Mesodermal cell (in vitro differentiated cells): Measurements from ENCODE around the gene CCNG1. TPM values are rescaled to one million over a fixed set of nuclear protein-coding genes. Genes with fewer than 3 reads are reported as not detected.
"Not testable (repeated sequence)": the region's sequence is repeated elsewhere in the genome, so short reads cannot be mapped to it uniquely, and the experiment has no call there.

ENCODE experiments used
- H3K27ac ChIP-seq: 2 replicates; pipeline ENCODE4 v1.7.0; 2013; ENCODE audit warnings: mild to moderate bottlenecking, low read depth, low read length, moderate library complexity; ENCODE audit not compliant: severe bottlenecking
- H3K36me3 ChIP-seq: 2 replicates; pipeline ENCODE4 v1.7.1; 2013; ENCODE audit warnings: mild to moderate bottlenecking, low read length, moderate library complexity; ENCODE audit not compliant: control insufficient read depth, insufficient read depth
- H3K4me1 ChIP-seq: one replicate; pipeline ENCODE4 v1.7.1; 2013; ENCODE audit warnings: mild to moderate bottlenecking, low read length; ENCODE audit not compliant: insufficient read depth, control insufficient read depth, poor library complexity, severe bottlenecking
- H3K4me3 ChIP-seq: 2 replicates; pipeline ENCODE4 v1.7.0; 2013; ENCODE audit warnings: low read length, control low read depth, mild to moderate bottlenecking; ENCODE audit not compliant: insufficient read depth, poor library complexity, severe bottlenecking; ENCODE audit errors: extremely low read depth
- H3K9me3 ChIP-seq: 2 replicates; pipeline ENCODE4 v1.7.1; 2013; ENCODE audit warnings: mild to moderate bottlenecking, low read length, moderate library complexity; ENCODE audit not compliant: control insufficient read depth
- WGBS, 2 experiments: methylation state at CpG; one replicate each; pipeline ENCODE4 v1.1.5; 2013; ENCODE audit warnings: missing lambda C conversion rate in 2 of 2; ENCODE audit not compliant: insufficient coverage in 2 of 2; 5-methylcytosine and 5-hydroxymethylcytosine counted together
- polyA plus RNA-seq, 2 experiments: library from polyadenylated mRNA; stranded (reverse); fragments of 50-300 nt; gene quantifications; one replicate each; pipeline ENCODE4 v1.2.3, GENCODE V29; 2013

The CCNG1 gene
- 345 TPM for polyA plus RNA-seq (2013, experiment 1 of 2)
- 394 TPM for polyA plus RNA-seq (2013, experiment 2 of 2)

GRCh38 chr5:163437309-163438182 is at the start of gene CCNG1:
Gene CCNG1 (plus strand): TSS chr5:163437595. CDS start chr5:163439257, 1,662 bp downstream.
- H3K4me1 ChIP-seq: peaks cover 7% of the 10 kb centered on the region
- no peaks in the 10 kb centered on the region for H3K9me3 ChIP-seq
- WGBS, 2 experiments: 0 to 1% methylated on average over 22 to 29 of the region's 51 CpGs

GRCh38 chr5:163395792-163396191 is 41.6 kb upstream of the CCNG1 start:
- no CpG with 5 or more reads among the region's 2 CpGs for WGBS, 2 experiments
- Histone ChIP-seq H3K4me1 (no peaks in the 10 kb centered on the region), H3K36me3 (no peaks in the 10 kb centered on the region), H3K9me3 (no peaks in the 10 kb centered on the region), H3K4me3 (no peak overlapping the region), H3K27ac (no peak overlapping the region)

More at GRCh38 chr5:163437309-163438182, at the start of gene CCNG1:
- peaks cover 27% of the 10 kb centered on the region for H3K36me3 ChIP-seq
- peak within 1 kb of the TSS; percentile 94 for H3K27ac ChIP-seq
- peak within 1 kb of the TSS; percentile 95 for H3K4me3 ChIP-seq

GRCh38 chr5:163396818-163397340 is 40.5 kb upstream of the CCNG1 start:
- not testable (repeated sequence) for H3K4me1 ChIP-seq, H3K4me3 ChIP-seq, H3K9me3 ChIP-seq, H3K36me3 ChIP-seq, H3K27ac ChIP-seq
- WGBS, 2 experiments: 97 to 98% methylated on average over 7 of the region's 9 CpGs

- Histone ChIP-seq H3K9me3 (no peaks in the 10 kb centered on the region), H3K4me1 (no peaks in the 10 kb centered on the region), H3K27ac (no peak overlapping the region)
Measured at GRCh38 chr5:163397354-163397753, 40.0 kb upstream of the CCNG1 start.

GRCh38 chr5:163399923-163400322 is 37.5 kb upstream of the CCNG1 start:
- Histone ChIP-seq H3K4me3 (no peak overlapping the region), H3K4me1 (no peaks in the 10 kb centered on the region), H3K27ac (no peak overlapping the region), H3K36me3 (no peaks in the 10 kb centered on the region), H3K9me3 (no peaks in the 10 kb centered on the region)
- WGBS, 2 experiments: 67% methylated on average over 3 of the region's 4 CpGs; no CpG with 5 or more reads in 1 of the 2 experiments

More at GRCh38 chr5:163397354-163397753, 40.0 kb upstream of the CCNG1 start:
- H3K36me3 ChIP-seq: no peaks in the 10 kb centered on the region
- H3K4me3 ChIP-seq: no peak overlapping the region

GRCh38 chr5:163401271-163401670 is 36.1 kb upstream of the CCNG1 start:
- H3K4me3 ChIP-seq: no peak overlapping the region
- 83 to 85% methylated on average over 2 to 3 of the region's 4 CpGs for WGBS, 2 experiments
- H3K9me3 ChIP-seq: no peaks in the 10 kb centered on the region
- H3K27ac ChIP-seq: no peak overlapping the region
- H3K36me3 ChIP-seq: no peaks in the 10 kb centered on the region
- H3K4me1 ChIP-seq: no peaks in the 10 kb centered on the region

- Histone ChIP-seq H3K36me3 (no peaks in the 10 kb centered on the region), H3K4me1 (peaks cover under 1% of the 10 kb centered on the region), H3K9me3 (no peaks in the 10 kb centered on the region), H3K27ac (no peak overlapping the region), H3K4me3 (no peak overlapping the region)
- 60 to 82% methylated on average over 1 to 2 of the region's 2 CpGs for WGBS, 2 experiments
Measured at GRCh38 chr5:163402007-163402406, 35.4 kb upstream of the CCNG1 start.

- H3K4me1 ChIP-seq: peaks cover 6% of the 10 kb centered on the region
- no peak overlapping the region for H3K4me3 ChIP-seq
- 100% methylated on average over 2 of the region's 10 CpGs; no CpG with 5 or more reads in 1 of the 2 experiments for WGBS, 2 experiments
- H3K27ac ChIP-seq: no peak overlapping the region
- no peaks in the 10 kb centered on the region for H3K9me3 ChIP-seq
- no peaks in the 10 kb centered on the region for H3K36me3 ChIP-seq
Measured at GRCh38 chr5:163404364-163405173, 32.8 kb upstream of the CCNG1 start.

- H3K4me1 ChIP-seq: peaks cover 6% of the 10 kb centered on the region
- no peaks in the 10 kb centered on the region for H3K9me3 ChIP-seq
- no peaks in the 10 kb centered on the region for H3K36me3 ChIP-seq
- H3K4me3 ChIP-seq: no peak overlapping the region
- WGBS, 2 experiments: 83 to 100% methylated on average over 1 to 2 of the region's 2 CpGs
- no peak overlapping the region for H3K27ac ChIP-seq
Measured at GRCh38 chr5:163407034-163407655, 30.2 kb upstream of the CCNG1 start.

- Histone ChIP-seq H3K4me3 (no peak overlapping the region), H3K4me1 (peaks cover 6% of the 10 kb centered on the region), H3K36me3 (no peaks in the 10 kb centered on the region), H3K9me3 (no peaks in the 10 kb centered on the region), H3K27ac (no peak overlapping the region)
- WGBS, 2 experiments: 33 to 35% methylated on average over 7 to 9 of the region's 9 CpGs
Measured at GRCh38 chr5:163408311-163408923, 29.0 kb upstream of the CCNG1 start.
